HG02970 (cell line): ENCODE results near the gene SIRPA.

ENCODE experiments used
- ATAC-seq: cut with Tn5 transposase; IDR thresholded peaks from one replicate; pipeline ENCODE4 v1.9.1; 2021; ENCODE audit warnings: mild to moderate bottlenecking, moderate library complexity, moderate number of reproducible peaks; ENCODE audit not compliant: unreplicated experiment, low FRiP score

SIRPA gene

GRCh38 chr20:1928154-1928553 lies 32.9 kb downstream of the SIRPA start:
- no peak for ATAC-seq

GRCh38 chr20:1928782-1929181 lies 33.6 kb downstream of the SIRPA start:
- no peak for ATAC-seq

GRCh38 chr20:1929460-1929859 lies 34.3 kb downstream of the SIRPA start:
- ATAC-seq: no peak

GRCh38 chr20:1930165-1930564 lies 35.0 kb downstream of the SIRPA start:
- no peak for ATAC-seq

DNA sequence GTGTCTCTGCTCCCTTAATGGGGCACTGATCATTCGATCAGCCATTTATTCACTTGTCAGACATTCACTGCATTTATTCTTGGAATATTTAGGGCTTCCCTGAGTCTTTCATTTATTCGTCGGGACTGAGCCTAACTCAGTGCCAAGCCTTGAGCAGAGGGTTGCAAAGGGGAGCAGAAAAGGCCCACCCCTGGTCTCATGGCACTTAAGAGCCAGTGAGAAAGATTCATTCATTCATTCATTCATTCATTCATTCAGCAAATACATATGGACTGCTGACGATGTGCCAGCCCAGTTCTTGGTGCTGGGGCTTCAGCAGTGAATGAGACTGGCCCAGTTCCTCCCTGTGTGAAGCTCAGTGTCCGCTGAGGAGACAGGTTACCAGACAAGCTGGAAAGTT lies 36.6 kb downstream of the SIRPA start:
- ATAC-seq: no peak

DNA sequence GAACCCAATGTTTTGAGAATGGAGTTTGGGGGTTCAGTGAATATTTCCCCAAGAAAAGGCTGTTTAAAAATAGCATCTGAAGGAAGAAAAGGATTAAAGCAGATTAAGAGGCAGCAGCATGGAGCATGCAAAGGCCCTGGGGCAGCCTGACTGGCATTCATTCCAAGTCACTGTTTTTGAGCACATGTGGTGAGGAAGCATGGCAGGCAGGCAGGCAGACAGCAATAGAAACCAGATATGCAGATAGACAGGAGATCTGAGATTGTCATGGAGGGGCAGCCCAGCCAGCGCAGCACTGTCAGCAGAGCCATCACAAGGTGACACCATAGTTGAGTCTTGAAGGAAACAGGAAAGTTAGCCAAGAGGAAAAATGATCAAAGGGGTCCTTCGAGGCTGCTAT lies 37.8 kb downstream of the SIRPA start:
- no peak for ATAC-seq

DNA sequence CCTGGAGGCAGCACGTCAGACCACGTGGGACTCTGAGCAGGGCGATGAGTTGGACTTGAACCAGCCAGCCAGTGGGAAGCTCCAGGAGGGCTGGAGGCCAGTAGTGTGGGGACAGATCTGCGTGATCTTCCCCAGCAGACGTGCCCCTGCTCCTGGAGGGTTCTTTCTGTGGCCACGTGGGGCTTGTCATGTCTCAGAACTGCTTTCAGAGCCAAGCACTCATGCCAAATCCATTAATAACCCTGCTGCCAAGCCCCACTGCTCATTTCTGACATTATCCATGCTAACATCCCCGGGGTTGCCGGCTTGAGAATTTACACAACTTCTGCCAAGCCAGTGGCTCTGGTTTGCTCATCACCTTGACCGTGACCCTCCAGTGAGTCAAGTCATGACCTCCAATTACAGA lies 38.3 kb downstream of the SIRPA start:
- ATAC-seq: no peak

GRCh38 chr20:1934156-1934555 lies 38.9 kb downstream of the SIRPA start:
- ATAC-seq: no peak

- ATAC-seq: no peak
Observed at GRCh38 chr20:1934721-1935573, 39.7 kb downstream of the SIRPA start.

DNA sequence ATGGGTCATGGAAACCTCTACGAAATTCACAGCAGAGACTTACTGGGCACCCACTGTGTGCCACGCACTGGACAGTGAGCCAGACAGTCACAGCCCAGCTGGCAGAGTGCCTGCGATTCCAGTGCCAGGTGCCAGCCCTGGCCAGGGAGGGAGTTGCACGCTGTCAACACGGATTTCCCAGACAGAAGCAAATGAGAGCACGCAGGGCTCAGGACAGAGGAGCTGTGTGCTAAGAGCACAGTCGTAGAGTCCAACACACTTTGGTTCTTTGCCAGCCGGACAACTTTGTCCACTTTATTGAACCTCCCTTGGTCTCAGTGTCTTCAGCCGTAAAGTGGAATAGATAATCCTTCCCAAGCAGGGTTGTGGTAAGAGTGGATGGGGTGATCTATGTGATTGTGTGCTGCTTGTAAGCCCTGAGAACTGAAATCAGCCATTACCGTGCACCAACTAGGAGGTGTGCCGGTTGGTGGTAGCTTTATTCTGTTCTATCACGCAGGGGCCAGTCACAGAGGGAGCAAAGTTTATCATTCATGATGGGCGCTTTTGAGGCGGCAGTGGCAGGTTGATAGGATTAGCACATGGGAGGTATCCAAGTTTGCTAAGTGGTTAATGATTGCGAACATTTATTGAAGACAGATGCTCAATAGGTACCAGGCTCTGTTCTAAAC lies 40.6 kb downstream of the SIRPA start:
- ATAC-seq: no peak

DNA sequence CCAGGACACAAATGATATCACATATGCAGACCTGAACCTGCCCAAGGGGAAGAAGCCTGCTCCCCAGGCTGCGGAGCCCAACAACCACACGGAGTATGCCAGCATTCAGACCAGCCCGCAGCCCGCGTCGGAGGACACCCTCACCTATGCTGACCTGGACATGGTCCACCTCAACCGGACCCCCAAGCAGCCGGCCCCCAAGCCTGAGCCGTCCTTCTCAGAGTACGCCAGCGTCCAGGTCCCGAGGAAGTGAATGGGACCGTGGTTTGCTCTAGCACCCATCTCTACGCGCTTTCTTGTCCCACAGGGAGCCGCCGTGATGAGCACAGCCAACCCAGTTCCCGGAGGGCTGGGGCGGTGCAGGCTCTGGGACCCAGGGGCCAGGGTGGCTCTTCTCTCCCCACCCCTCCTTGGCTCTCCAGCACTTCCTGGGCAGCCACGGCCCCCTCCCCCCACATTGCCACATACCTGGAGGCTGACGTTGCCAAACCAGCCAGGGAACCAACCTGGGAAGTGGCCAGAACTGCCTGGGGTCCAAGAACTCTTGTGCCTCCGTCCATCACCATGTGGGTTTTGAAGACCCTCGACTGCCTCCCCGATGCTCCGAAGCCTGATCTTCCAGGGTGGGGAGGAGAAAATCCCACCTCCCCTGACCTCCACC lies 42.2 kb downstream of the SIRPA start:
- no peak for ATAC-seq

DNA sequence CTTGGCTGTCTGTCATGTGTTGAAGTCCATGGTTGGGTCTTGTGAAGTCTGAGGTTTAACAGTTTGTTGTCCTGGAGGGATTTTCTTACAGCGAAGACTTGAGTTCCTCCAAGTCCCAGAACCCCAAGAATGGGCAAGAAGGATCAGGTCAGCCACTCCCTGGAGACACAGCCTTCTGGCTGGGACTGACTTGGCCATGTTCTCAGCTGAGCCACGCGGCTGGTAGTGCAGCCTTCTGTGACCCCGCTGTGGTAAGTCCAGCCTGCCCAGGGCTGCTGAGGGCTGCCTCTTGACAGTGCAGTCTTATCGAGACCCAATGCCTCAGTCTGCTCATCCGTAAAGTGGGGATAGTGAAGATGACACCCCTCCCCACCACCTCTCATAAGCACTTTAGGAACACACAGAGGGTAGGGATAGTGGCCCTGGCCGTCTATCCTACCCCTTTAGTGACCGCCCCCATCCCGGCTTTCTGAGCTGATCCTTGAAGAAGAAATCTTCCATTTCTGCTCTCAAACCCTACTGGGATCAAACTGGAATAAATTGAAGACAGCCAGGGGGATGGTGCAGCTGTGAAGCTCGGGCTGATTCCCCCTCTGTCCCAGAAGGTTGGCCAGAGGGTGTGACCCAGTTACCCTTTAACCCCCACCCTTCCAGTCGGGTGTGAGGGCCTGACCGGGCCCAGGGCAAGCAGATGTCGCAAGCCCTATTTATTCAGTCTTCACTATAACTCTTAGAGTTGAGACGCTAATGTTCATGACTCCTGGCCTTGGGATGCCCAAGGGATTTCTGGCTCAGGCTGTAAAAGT lies 43.5 kb downstream of the SIRPA start:
- ATAC-seq: no peak

DNA sequence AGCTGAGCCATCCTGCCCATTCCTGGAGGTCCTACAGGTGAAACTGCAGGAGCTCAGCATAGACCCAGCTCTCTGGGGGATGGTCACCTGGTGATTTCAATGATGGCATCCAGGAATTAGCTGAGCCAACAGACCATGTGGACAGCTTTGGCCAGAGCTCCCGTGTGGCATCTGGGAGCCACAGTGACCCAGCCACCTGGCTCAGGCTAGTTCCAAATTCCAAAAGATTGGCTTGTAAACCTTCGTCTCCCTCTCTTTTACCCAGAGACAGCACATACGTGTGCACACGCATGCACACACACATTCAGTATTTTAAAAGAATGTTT lies 44.0 kb downstream of the SIRPA start:
- no peak for ATAC-seq

- ATAC-seq: no peak
Observed at GRCh38 chr20:1940581-1940980, 45.4 kb downstream of the SIRPA start.

- no peak for ATAC-seq
Observed at GRCh38 chr20:1941226-1941625, 46.0 kb downstream of the SIRPA start.

DNA sequence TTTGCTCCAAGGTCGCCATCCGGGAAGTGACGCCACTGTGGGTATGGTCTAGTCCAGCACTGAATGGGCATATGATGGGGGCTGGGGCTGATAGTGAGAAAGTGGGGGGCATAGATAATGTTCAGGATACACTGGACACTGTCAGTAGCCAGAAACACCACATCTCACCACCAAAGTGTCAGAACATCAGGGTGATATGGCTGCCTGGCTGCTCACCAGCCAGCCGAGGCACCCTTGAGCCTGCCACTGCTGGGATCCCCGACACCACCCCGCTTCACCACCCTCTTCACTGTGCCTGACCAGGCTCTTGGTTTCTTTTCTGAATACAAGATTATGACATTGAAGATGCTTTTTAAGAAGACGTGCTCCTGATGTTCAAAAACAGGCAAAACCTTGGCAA lies 46.9 kb downstream of the SIRPA start:
- ATAC-seq: no peak

GRCh38 chr20:1942486-1943274 lies 47.5 kb downstream of the SIRPA start:
- ATAC-seq: no peak

- no peak for ATAC-seq
Observed at GRCh38 chr20:1943275-1944002, 48.2 kb downstream of the SIRPA start.

DNA sequence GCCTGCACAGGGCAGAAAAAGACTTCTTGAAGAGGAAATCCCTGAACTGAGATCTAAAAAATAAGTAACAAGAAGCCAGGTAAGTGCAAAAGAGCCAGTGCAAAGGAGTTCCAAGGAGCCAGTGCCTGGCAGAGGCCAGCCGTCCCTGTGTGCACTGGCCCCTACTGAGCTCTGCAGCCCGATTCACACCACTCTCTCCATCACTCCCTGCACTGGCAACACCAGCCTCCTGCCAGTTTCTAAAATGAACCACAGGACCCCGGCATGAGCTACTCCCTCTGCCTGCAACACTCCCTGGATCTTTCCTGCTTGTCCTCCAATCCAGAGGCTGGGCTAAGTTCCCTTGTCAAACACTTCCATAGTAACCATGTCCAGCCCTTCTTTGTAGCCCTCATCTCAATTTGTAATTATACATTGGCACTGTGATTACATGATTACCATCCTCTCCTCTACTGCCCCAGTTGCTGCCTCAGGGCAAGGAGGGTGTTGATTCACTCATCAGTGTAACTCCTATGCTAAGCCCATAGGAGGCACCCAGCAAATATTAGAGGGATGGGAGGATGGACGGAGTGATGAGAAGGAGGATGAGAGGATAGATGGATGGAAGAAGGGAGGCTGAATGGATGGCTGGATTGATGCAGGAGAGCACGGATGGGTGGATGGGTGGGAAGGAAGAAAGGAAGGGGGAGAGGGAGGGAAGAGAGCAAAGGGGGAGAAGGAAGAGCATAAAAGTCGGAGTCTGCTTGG lies 49.3 kb downstream of the SIRPA start:
- ATAC-seq: no peak
